H54 (cell line): ENCODE measurements around the gene KCNQ1.

Experiments
- DNase-seq: peaks from one replicate; pipeline ENCODE4 v3.0.0; 2011; ENCODE audit warnings: low spot score, mixed read lengths; ENCODE audit not compliant: insufficient read length
- FAIRE-seq: peaks from 3 replicates; lab custom pipeline; 2011; peaks lifted over from hg19 to GRCh38; lab: Jason Lieb, UNC
- POLR2A ChIP-seq: IDR thresholded peaks from 2 replicates; pipeline ENCODE4 v1.6.1; 2011; ENCODE audit warnings: low read depth, mild to moderate bottlenecking, low read length

KCNQ1 gene

GRCh38 chr11:2558861-2559526 lies 114.2 kb downstream of the KCNQ1 start:
- TF ChIP-seq POLR2A = no peak
- DNase-seq = no peak
- no peak for FAIRE-seq

- TF ChIP-seq POLR2A = no peak
- no peak for DNase-seq
- no peak for FAIRE-seq
These were observed 114.9 kb downstream of the KCNQ1 start for GRCh38 chr11:2559527-2560311.

GRCh38 chr11:2561696-2562581 lies 117.1 kb downstream of the KCNQ1 start:
- FAIRE-seq (no peak), DNase-seq (no peak)
- no peak for TF ChIP-seq POLR2A

- no peak for DNase-seq
- TF ChIP-seq POLR2A = no peak
- no peak for FAIRE-seq
These were observed 118.0 kb downstream of the KCNQ1 start for GRCh38 chr11:2562890-2563212.

GRCh38 chr11:2563213-2564007 lies 118.6 kb downstream of the KCNQ1 start:
- FAIRE-seq (no peak), DNase-seq (no peak)
- TF ChIP-seq POLR2A = no peak

- TF ChIP-seq POLR2A = no peak
- FAIRE-seq = no peak
- no peak for DNase-seq
These were observed 119.3 kb downstream of the KCNQ1 start for GRCh38 chr11:2564008-2564530.

GRCh38 chr11:2564588-2565425 lies 120.0 kb downstream of the KCNQ1 start:
- FAIRE-seq (no peak), DNase-seq (no peak)
- TF ChIP-seq POLR2A = no peak

- DNase-seq (no peak), FAIRE-seq (no peak)
- no peak for TF ChIP-seq POLR2A
These were observed 120.8 kb downstream of the KCNQ1 start for GRCh38 chr11:2565447-2566222.

- FAIRE-seq (no peak), DNase-seq (no peak)
- no peak for TF ChIP-seq POLR2A
These were observed 121.6 kb downstream of the KCNQ1 start for GRCh38 chr11:2566223-2567025.

GRCh38 chr11:2567026-2567671 lies 122.3 kb downstream of the KCNQ1 start:
- no peak for TF ChIP-seq POLR2A
- no peak for DNase-seq
- no peak for FAIRE-seq
